HG03108 (cell line): ENCODE measurements around the gene NOTUM.

Experiments used
- ATAC-seq: cut with Tn5 transposase; IDR thresholded peaks from one replicate; pipeline ENCODE4 v1.9.1; 2021; ENCODE audit warnings: moderate library complexity; ENCODE audit not compliant: unreplicated experiment

Gene NOTUM

DNA sequence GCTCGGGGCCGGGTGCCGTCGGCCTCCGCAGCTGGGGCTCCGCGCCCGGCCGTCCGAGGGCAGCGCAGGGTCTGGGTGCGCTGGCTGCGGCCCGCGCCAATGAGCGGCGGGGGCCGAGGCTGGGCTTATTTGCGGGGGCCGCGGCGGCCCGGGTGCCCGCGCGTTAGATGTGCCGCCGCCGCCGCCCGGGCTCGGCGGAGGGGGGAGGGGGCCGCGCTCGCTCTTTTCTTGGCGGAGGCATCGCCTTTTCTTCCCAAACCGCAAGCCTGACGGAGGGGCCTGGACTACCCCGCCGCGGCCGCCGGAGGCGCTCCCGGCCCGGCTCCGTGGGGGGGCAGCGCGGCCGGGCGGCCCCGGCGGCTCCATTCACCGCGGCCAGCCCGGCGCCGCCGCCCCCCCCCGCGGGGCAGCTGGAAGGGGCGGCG is at the start of gene NOTUM:
TSS of gene NOTUM (minus strand) at position 101 of the 425 bp plus-strand sequence. CDS start 278 bp downstream, outside the sequence.
- ATAC-seq, result no peak

DNA sequence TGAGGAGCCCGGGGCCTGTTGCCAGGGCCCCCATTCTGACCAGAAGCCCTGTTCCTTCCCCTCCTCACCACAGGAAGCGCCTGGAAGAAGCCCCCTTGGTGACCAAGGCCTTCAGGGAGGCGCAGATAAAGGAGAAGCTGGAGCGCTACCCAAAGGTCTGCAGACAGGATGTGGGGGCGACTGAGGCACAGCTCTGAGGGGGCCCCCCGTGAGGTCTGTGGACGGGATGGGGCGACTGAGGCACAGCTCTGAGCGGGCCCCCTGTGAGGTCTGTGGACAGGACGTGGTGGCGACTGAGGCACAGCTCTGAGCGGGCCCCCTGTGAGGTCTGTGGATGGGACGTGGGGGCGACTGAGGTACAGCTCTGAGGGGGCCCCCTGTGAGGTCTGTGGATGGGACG is 48.4 kb upstream of the NOTUM start:
- ATAC-seq, result no peak

DNA sequence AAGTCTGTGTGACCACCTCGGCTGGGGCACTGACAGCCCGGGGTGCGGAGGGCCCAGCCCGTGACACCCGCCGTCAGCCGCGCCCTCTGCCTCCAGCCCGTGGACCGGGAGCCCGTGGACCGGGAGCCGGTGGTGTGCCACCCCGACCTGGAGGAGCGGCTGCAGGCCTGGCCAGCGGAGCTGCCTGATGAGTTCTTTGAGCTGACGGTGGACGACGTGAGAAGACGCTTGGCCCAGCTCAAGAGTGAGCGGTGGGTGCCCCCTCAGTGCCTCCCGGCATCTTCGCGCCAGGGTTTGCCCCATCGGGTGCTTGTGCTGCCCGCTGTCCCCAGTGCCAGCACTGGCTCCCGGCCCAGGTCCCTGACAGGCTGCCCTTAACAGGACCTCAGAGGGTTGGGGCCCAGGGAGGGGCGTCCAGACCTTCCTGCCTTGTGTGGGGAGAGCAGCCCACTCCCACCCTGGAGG is 48.0 kb upstream of the NOTUM start:
- no peak for ATAC-seq

DNA sequence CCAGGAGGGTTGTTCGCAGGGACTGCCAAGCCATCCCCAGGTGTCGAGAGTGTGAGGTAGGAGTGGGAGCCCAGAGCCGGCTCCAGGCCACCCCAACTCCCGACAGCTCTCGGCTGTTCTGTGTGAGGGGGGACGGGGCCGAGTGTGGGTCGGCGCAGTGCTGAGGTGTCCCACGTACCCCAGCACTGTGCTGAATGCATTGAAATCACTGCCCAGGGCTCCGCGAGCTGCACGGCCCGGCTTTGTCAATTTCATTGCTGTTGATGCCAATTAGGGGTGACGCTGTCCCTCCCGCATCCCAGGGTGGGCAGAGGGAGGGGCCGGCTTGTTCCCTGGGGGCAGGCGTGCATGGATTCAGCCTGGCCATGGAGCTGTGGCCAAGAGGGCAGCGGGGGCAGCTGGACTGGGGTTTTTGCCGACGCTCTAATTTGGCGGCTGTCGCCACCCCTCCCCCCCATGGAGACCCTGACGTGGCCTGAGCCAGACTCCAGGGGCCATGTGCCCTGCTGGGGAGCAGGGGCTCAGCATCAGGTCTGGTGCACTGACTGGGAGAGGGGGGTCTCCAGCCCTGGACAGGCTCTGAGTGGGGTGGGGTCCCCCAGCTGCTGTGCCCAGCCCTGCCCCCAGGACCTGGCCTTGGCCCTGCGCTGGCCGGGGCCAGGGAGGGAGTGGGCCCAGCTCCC is 47.4 kb upstream of the NOTUM start:
- no peak for ATAC-seq

DNA sequence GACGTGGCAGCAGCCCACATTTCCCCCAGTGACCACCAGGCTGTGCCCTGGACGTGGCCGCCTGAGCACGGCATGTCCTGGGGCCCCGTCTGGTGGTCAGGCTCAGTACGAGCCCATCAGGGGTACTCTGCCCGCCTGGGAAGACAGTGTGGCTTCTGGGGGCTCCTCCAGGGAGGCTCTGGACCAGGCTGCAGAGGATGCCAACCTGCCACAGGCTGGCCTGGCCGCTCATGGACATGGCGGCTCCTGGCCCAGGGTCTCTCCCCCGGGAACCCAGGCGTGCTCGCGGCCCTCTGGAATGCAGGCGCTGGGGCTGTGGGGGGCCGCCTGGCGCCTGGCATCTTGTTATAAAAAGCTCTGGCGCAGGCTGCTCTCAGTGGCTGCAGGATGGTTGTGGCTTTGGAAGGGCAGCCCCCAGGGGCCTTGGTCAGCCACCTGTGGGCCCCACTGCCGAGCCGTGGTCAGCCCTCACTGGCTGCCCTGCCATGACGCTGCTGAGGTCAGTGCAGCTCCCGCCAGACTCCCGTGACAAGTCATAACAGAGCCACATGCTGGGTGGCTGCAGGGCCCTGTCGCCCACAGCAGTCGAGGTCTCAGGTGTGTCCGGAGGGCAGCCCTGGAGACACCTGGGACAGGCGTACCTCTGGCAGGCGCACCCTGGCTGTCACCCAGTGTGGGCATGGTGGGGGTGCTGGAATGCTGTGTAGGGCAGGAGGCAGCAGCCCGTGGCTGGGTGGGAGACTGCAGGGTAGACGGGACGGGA is 46.7 kb upstream of the NOTUM start:
- no peak for ATAC-seq

DNA sequence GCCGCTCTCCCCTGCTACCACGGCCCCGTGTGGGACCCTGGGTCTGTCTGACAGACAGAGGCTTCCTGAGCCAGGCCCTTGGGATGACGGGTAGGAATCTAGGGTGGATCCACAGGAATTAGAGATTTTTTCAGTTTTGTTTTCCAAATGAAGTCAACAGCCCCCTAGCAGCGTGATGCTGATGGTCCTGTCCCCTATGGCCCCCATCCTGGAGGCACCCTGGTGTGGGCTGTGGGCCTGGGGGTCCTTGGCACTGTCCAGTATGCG is 46.2 kb upstream of the NOTUM start:
- no peak for ATAC-seq

DNA sequence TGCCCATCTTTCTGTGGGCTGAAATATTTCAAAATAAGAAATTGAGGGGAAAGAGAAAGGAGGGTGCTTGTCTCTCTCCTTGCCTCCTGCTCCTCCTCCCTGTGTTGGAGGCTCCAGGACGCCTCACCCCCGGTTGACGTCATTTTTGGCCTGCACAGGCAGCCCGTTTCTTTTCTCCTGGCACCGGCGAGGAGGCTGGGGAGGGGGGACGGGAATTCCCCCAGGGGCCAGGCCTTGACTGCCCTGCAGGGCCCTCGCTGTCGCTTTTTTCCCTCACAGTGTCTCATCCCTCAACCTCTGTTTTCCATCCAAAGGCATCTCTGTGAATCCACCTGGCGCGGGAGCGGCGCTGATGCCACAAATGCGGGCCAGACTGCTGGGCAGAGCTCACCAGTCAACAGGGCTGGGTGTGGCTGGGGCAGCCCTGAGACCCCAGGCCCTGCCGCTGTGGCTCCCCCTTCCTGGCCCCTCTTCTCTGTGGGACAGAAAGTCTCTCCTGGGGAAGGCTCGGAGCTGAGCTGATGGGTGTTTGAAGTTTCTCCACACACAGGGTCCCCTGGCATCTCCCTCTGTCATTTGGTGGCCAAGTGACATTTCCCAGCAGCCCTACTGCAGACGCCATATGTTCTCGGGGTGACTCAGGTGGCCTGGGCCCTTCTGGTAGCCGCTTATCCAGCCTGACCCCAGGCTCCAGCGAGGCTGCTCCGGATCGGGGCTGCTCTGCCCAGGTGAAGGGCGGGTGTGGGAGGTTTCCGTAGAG is 45.7 kb upstream of the NOTUM start:
- no peak for ATAC-seq

DNA sequence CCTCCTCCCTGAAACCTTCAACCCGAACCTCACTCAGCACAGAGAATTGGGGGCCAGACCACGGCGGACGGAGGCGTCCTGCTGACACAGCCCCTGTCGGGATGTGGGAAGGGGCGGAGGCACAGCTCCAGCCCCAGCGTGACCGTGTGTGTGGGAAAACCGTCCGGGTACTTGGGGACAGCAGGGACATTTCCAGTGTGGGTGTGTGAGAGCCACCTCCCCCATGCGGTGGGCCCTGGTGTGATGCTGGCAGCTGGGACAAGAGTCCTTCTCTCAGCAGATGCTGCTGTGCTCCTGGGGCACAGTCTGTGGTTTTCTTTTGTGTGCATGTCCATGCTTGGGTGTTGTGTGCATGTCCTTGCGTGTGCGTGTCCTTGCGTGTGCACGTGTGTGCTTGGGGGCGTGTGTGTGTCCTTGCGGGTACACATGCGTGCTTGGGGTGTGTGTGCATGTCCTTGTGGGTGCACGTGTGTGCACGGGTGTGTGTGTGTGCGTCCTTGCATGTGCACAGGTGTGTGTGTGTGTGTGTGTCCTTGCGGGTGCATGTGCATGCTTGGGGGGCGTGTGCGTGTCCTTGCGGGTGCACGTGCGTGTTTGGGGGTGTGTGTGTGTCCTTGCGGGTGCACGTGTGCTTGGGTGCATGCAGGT is 44.8 kb upstream of the NOTUM start:
- no peak for ATAC-seq

DNA sequence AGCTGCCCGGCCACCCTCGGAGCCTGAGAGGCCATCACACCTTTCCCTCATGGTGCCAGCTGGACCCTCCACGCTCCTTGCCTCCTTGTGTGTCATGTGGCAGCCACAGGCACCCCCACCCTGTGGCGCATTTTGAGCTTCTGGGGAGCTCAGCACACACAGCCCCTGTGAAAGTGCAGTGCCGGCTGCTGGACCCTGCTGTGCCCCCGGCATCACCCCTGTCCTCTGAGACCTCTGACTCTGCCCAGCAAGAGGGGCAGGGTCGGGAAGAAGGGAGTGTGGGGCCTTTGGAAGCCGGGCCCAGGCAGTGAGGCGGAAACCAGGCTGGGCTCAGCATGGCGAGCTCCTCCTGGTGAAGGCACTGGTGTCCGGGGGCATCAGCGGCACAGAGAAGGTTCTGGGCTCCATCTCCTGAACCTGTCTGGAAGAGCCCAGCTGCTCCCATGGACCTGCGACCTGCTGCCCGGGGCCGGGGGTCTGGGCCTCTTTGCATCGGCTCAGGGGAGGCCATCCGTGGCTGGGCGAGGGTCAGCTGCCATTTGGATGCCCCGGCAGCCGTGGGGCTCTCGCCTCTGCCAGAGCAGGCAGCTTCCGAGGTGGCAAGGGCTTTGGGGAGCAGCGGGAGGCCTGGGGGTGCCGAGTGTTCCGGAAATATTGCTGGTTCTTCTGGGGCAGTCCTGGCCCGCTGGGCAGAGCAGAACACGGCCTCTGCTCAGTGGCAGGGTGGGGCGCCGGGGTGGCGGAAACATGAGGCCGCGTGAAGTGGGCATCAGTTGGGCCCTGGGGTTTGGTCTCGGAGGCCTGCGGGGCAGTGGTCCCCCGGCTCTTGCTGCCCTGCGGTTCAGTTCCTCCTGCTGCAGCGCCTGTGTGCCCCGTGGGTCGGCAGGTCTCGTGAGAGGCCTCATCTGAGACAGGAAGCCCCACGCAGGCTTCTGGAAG is 43.8 kb upstream of the NOTUM start:
- no peak for ATAC-seq

DNA sequence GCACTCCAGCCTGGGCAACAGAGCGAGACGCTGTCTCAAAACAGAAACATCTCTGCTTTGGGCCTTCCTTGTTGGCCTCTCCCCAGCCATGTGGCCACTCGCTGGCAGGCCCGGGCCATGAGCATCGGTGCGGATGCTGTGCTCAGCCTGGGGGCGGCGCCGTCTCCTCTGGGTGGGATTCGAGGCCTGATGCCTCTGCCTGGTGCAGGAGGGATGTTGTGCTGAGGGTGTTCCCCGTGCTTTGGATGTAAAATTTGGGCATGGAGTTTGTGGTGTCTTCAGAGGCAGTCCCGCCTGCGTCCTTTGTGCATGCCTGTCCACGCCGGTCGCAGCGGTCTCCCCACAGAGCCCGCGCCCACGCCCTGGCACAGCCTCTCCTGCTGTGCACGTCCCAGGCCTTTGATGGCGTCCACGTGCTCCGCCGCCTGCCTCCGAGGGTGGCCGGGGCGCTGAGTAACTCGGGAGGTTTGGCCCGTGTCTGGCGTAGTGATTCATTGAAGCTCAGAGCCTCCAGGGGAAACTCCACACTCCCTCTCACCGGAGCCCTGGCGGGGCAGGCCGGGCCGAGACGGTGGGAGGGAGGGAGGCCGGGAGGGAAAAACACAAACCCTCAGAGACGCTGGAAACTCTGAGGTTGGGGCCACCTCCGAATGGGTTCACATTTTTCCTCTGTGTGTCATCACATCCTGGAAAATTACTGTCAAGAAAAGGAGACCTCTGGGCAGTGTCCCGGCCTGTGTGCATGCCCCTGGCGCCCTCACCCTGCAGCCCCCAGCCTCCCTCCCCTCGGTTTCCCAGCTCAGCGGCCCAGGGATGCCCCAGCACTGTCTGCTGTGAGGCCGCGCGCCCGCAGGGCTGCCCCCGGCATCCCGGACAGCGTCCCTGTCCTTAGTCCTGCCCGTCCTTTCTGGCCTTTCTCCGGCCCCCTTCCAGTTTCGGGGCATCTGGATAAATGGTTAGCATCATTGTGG is 42.7 kb upstream of the NOTUM start:
- no peak for ATAC-seq

DNA sequence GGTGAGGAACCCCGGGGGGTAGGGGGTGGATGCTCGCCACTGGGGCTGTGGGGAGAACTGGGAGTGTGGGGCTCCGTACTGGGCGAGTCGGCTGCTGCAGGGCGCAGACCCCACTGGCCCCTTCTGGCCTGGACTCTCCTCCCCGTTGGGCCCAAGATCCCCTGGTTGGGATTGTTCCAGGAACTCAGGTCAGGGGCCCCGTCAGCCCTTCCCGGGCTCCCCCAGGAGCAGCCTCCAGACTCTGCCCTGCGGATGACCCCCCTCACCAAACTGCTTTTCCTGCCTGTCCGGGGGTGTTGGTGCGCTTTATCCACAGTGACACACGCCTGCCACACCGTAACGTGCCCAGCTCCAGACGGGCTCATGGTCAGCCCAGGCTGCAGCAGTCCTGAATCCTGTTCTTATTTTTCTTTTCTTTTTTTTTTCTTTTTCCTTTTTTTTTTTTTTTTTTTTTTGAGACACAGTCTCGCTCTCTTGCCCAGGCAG is 40.6 kb upstream of the NOTUM start:
- ATAC-seq, result no peak

DNA sequence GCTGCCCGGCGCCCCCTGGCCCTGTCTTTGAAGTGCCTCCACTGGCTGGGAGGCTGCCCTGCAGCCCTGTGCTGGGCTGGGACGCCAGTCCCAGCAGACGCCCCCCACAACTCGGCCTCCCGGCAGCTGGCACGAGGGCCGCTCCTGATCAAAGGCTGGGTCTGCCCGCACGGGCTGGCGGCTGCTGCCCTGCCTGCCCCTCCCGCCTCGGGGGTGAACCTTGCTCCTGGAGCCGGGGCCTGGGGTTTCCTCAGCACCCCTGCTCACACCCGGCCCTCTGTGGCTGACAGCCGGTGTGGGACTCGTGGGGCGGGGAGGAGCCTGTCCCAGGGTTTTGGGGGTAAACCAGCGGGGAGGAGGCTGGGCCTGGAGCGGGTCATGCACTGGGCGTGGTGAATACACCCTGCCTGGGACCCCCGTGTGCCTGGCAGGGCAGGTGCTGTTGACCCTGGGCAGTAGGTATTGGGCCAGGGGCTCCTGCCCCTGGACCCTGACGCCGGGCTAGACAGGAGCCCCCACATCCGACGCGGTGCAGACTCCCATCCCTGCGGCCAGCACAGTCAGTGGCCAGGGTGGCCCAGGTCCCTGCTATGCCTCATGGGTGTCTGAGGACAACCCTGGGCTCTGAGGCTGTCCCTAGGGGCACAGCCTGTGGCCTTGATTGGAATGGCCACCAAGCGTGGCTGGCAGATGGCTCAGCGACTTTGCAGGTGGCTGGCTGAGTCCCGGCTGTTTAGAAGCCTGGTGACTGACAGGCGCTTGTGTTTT is 40.0 kb upstream of the NOTUM start:
- no peak for ATAC-seq

DNA sequence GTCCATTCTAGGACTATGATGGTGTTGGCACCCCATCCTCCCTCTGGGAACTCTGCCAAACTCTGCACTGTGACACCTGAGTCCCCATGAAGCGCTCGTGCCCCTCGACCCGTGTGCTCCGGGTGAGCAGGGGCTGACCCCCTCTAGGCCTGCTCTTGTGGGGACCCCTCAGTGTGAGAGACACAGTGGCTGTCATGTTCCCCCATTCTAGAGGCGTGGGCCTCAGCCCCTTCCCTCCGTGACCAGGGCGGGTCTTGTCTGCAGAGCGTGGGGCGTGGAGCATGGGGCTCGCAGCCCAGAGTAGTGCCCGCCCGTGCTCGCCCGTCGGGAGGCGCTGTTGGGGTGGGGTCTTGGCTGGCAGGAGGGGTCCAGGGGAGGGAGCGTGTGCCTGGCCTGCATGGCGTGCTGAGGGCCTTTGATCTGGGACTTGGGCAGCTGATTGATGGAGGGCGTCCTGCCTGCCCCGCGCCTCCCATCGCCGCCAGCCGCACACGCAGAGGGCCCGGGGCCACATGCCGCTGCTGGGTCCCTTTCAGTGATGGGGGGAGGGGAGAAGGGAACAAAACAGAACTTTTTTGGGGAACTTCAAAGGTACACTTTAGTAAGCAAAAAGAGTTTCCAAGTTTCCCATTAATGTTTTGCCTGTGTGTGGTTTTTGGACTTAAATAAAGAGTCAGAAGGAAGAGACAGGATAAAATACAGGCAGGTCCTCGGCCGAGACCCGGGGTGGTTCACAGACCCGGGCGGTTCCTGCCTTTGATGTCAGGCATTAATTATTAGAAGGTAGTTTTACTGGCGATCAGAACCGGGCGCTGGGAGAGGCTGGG is 39.2 kb upstream of the NOTUM start:
- no peak for ATAC-seq

DNA sequence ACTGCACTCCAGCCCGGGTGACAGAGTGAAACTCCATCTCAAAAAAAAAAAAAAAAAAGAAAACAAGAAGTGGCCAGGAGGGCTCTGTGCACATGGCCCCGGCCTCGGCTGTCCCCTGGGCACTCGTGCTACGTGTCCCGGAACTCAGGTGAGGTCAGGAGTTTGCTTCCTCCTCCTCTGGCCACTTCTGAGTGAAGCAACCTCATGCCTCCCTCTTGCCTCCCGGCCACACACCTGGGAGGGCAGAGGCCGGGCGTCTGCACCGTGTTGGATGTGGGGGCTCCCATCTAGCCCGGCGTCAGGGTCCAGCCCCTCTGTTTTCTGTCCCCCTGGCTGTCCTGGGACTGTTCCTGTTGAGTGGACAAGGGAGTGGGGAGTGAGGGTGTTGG is 38.6 kb upstream of the NOTUM start:
- ATAC-seq, result no peak

DNA sequence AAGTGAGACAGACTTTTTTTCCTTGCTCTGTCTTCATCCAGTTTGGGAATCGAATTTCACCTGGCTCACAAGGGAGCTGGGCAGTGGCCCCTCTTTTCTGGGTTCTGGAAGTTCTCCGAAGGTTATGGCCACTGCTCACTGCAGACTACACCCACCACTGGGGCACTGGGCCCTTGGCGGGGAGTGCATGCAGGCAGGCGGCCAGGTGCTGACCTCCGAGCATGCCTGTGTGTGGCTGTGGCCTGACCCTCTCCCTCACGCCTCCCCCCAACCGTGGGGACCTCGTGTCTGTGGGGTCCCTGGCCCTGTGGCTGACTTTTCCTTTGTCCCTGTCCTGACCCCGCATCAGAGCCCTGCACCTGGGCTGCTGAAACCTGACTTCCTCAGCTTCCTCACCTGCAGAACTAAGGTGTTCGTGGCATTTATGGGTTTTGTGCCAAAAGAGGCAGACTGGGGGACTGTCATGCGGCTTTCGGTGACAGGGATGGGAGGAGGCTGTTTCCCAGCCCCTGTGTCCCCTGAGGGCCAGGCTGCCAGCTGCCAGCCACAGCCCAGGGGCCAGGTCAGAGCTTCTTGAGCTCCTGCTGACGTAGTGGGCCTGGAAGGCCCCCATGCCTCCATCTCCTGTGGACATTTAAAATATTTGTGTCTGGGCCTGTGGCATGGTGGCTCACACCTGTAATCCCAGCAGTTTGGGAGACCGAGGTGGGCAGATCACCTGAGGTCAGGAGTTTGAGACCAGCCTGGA is 37.9 kb upstream of the NOTUM start:
- ATAC-seq, result no peak

DNA sequence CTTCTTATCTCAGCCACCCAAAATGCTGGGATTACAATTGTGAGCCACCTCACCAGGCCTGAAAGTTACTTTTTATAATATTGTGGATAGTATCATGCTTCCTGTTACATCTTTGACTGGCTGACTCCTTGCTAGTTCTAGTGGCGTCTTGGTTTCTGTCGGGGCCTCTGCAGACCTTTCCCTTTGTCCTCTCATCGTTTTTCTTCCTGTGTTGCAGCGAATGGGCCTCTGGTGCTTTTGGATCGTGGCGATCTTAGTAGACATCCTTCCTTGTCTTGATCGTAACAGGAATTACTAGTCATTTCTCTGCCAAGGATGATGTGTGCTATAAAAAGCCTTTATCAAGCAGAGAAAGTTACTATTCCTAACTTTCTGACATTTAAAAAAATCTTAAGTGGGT is 37.2 kb upstream of the NOTUM start:
- ATAC-seq, result no peak
